Measurements from ENCODE around the gene EGFL8.

Gene EGFL8

GRCh38 chr6:32177788-32178546 is 13.6 kb downstream of the EGFL8 start, which contains the start of gene RNF5:
Gene RNF5 (plus strand): TSS chr6:32178405. CDS start chr6:32178512, 107 bp downstream.
- TF ChIP-seq CTCF (IDR thresholded peaks at IDR 0.05; ENCODE audit: low read depth, low read length): no peak
- H3K4me3 ChIP-seq (replicated peaks in 1 of 2; ENCODE audit: low read depth in 2 of 2, low read length in 2 of 2): peak within 1 kb of the TSS; percentile 72 to 95
- peak; percentile 100 for DNase-seq (ENCODE audit: low read depth in 2 of 2)

- DNase-seq (ENCODE audit: low read depth in 2 of 2): no peak
- TF ChIP-seq CTCF (IDR thresholded peaks at IDR 0.05; ENCODE audit: low read depth, low read length): no peak
- peak overlapping the region; percentile 72 to 95 for H3K4me3 ChIP-seq (replicated peaks in 1 of 2; ENCODE audit: low read depth in 2 of 2, low read length in 2 of 2)
These were observed 14.4 kb downstream of the EGFL8 start for GRCh38 chr6:32178547-32179440.

- no peak overlapping the region for H3K4me3 ChIP-seq (replicated peaks in 1 of 2; ENCODE audit: low read depth in 2 of 2, low read length in 2 of 2)
- DNase-seq (ENCODE audit: low read depth in 2 of 2): no peak
- TF ChIP-seq CTCF (IDR thresholded peaks at IDR 0.05; ENCODE audit: low read depth, low read length): no peak
These were observed 15.5 kb downstream of the EGFL8 start for GRCh38 chr6:32179766-32180405.

- TF ChIP-seq CTCF (IDR thresholded peaks at IDR 0.05; ENCODE audit: low read depth, low read length): no peak
- no peak overlapping the region for H3K4me3 ChIP-seq (replicated peaks in 1 of 2; ENCODE audit: low read depth in 2 of 2, low read length in 2 of 2)
- no peak for DNase-seq (ENCODE audit: low read depth in 2 of 2)
These were observed 16.8 kb downstream of the EGFL8 start for GRCh38 chr6:32181148-32181702.

GRCh38 chr6:32181915-32182529 is 17.6 kb downstream of the EGFL8 start:
- no peak overlapping the region for H3K4me3 ChIP-seq (replicated peaks in 1 of 2; ENCODE audit: low read depth in 2 of 2, low read length in 2 of 2)
- TF ChIP-seq CTCF (IDR thresholded peaks at IDR 0.05; ENCODE audit: low read depth, low read length): no peak
- DNase-seq (ENCODE audit: low read depth in 2 of 2): no peak

- no peak for DNase-seq (ENCODE audit: low read depth in 2 of 2)
- H3K4me3 ChIP-seq (replicated peaks in 1 of 2; ENCODE audit: low read depth in 2 of 2, low read length in 2 of 2): no peak overlapping the region
These were observed 18.2 kb downstream of the EGFL8 start for GRCh38 chr6:32182555-32182981.

More at GRCh38 chr6:32182555-32182981, 18.2 kb downstream of the EGFL8 start:
- TF ChIP-seq CTCF (IDR thresholded peaks at IDR 0.05; ENCODE audit: low read depth, low read length): no peak
